Measurements from ENCODE around the gene CCNL1. TPM values are rescaled to one million over a fixed set of nuclear protein-coding genes. Genes with fewer than 3 reads are reported as not detected.

CCNL1 gene
- total and polyA plus RNA-seq, 2 of the 8 experiments (the other 6 are each of a cell fraction or from before 2014, with no cell fraction given), result 64.5 to 68.6 TPM

DNA sequence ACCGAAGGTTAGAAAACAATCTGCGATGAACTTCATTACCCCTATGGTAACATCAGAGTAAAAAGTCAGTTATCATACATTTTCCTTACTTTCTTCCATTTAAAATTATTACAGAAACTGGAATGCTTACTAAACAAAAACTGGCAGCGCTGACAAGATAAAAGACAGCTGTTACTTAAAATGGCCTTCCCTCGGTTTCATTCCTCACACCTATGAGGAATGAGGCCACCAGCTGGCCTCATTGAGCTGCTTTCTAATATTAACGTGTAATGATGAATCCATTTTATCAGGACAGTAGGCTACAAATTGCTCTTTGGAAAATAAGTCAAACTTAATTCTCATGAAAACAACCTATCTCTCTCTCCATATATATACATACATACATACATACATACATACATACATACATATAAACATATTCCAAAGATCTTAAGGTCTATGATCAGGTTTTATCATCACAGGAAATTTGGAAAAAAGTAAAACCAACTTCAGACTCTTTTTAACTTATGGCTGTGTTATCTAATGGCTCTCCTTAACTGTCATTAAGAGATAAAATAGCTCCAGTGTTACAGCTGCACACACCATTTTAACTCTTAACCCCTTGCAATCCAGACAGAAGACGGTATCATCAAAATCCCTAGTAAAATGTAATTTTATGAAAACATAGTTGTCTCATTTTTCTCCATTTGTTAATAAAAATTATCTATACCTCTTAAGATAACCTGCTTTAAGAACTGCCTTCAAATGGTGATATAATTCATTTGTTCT is 5.2 kb downstream of the CCNL1 start:
- Histone ChIP-seq H2AK5ac (ENCODE audit: low read depth, low read length) (no peak overlapping the region), H3K79me2 (ENCODE audit: control insufficient read depth in 1 of 2, insufficient read depth in 2 of 2, low read length in 2 of 2) (peaks cover 15 to 76% of the 10 kb centered on the region in 2 experiments; a peak in 3 of 4 replicates), H2BK20ac (ENCODE audit: low read length) (no peak overlapping the region), H4K5ac (ENCODE audit: insufficient read length, low read depth, low read length) (no peak overlapping the region), H3K14ac (ENCODE audit: insufficient read length) (no peak overlapping the region), H2BK120ac (replicated peaks; ENCODE audit: low read depth, low read length) (no peak overlapping the region), H3K27ac (ENCODE audit: low read depth, low read length) (no peak overlapping the region), H2BK15ac (ENCODE audit: low read length) (no peak overlapping the region), H3K23ac (ENCODE audit: insufficient read length) (no peak overlapping the region), H4K20me1 (replicated peaks in 1 of 2; ENCODE audit: control insufficient read depth in 1 of 2, insufficient read depth in 2 of 2, low read length in 2 of 2) (peaks cover 14 to 19% of the 10 kb centered on the region in 2 experiments), H3K4me2 (ENCODE audit: insufficient read depth in 1 of 2, low read depth in 2 of 2, low read length in 2 of 2) (no peak overlapping the region), H2BK12ac (ENCODE audit: low read depth, low read length) (no peak overlapping the region), H3K4me1 (replicated peaks in 1 of 4; ENCODE audit: control insufficient read depth in 3 of 4, insufficient read depth in 4 of 4, low read length in 3 of 4) (peaks cover 0 to 4% (median 0%) of the 10 kb centered on the region in 4 experiments; a peak in 3 of 7 replicates), H3K36me3 (ENCODE audit: control insufficient read depth in 2 of 4, insufficient read depth in 4 of 4, low read length in 3 of 4) (peaks cover 20 to 94% (median 79%) of the 10 kb centered on the region in 4 experiments), H3K9me3 (ENCODE audit: insufficient read depth in 2 of 2, low read depth in 1 of 2, low read length in 1 of 2) (no peaks in the 10 kb centered on the region), H3K4me3 (ENCODE audit: extremely low read depth in 1 of 4, insufficient read depth in 2 of 4, low read depth in 3 of 4, low read length in 4 of 4) (0 out of 8 replicates have a peak overlapping the region, but pooled peaks of 1 of the 4 experiments have one; percentile 15), H2AFZ (ENCODE audit: low read length) (no peak overlapping the region), H3K18ac (ENCODE audit: extremely low read depth, low read length) (no peak overlapping the region), H3K27me3 (replicated peaks in 1 of 4; ENCODE audit: control insufficient read depth in 3 of 4, extremely low read depth in 1 of 4, insufficient read depth in 3 of 4, low read length in 3 of 4) (peaks cover 0 to 1% (median 0%) of the 10 kb centered on the region in 4 experiments; a peak in 1 of 7 replicates), H3K79me1 (ENCODE audit: low read depth, low read length) (no peaks in the 10 kb centered on the region), H2BK5ac (ENCODE audit: low read depth, low read length) (no peak overlapping the region), H4K91ac (replicated peaks; ENCODE audit: insufficient read length, low read length) (no peak overlapping the region), H3K56ac (replicated peaks; ENCODE audit: insufficient read length, low read depth, low read length) (no peak overlapping the region), H4K8ac (ENCODE audit: extremely low read depth, insufficient read depth, low read length) (no peak overlapping the region), H3K4ac (replicated peaks; ENCODE audit: insufficient read length, low read depth, low read length) (no peak overlapping the region), H3K9ac (replicated peaks in 1 of 4; ENCODE audit: extremely low read depth in 1 of 4, low read depth in 3 of 4, low read length in 3 of 4) (no peak overlapping the region), H3K23me2 (ENCODE audit: low read depth, low read length) (peaks cover 4% of the 10 kb centered on the region; the same call in 1 of the 2 replicates)
- ChIA-PET CTCF (ENCODE audit: partially characterized antibody) (interaction anchor here (0.9 to 3.1 kb wide), 2 partner anchors 9 to 18 kb away, joined by 4 to 16 read pairs; no protein-coding TSS in a partner anchor), POLR2A (ENCODE audit: partially characterized antibody) (interaction anchor here (1.0 to 6.1 kb wide), 5 partner anchors 10 to 66 kb away, joined by 3 to 50 read pairs (median 3); no protein-coding TSS in a partner anchor)
- DNase-seq (ENCODE audit: low read depth in 1 of 2, low spot score in 2 of 2) (no peak), FAIRE-seq (no peak)
- 84% methylated on average over 6 of the region's 6 CpGs; no CpG with 5 or more reads in 1 of the 2 experiments for WGBS, 2 experiments (ENCODE audit: extremely low coverage in 1 of 2, insufficient coverage in 1 of 2, insufficient read length in 1 of 2, insufficient replicate concordance in 2 of 2, low coverage in 1 of 2, low lambda C conversion rate in 2 of 2, missing lambda C conversion rate in 1 of 2)
- TF ChIP-seq POLR2A (IDR thresholded peaks at IDR 0.05; ENCODE audit: control extremely low read depth in 1 of 2, low read depth in 2 of 2, low read length in 2 of 2), result no peak
- TF ChIP-seq GABPA (IDR thresholded peaks at IDR 0.05; ENCODE audit: borderline replicate concordance, insufficient read depth, low read length), result no peak
- no peak for TF ChIP-seq RFX5 (IDR thresholded peaks at IDR 0.05; ENCODE audit: borderline replicate concordance, low read depth, low read length)
- no peak for TF ChIP-seq KDM4A (IDR thresholded peaks at IDR 0.05; ENCODE audit: low read depth, low read length, severe bottlenecking)
